IMR-90 (cell line): Measurements from ENCODE around the gene SLC4A1AP.

Source experiments
- FOS ChIP-seq: fragments of 150-350 bp; IDR thresholded peaks from 2 replicates; pipeline ENCODE4 v1.6.1; 2016; ENCODE audit warnings: low read depth, low read length
- POLR2A ChIP-seq: IDR thresholded peaks from 2 replicates; pipeline ENCODE4 v1.6.1; 2012; ENCODE audit warnings: mild to moderate bottlenecking, low read depth, low read length
- RAD21 ChIP-seq: IDR thresholded peaks from 2 replicates; pipeline ENCODE4 v1.6.1; 2012; ENCODE audit warnings: low read length, improper control_type of control experiment
- RCOR1 ChIP-seq: IDR thresholded peaks from 2 replicates; pipeline ENCODE4 v1.6.1; 2012; ENCODE audit warnings: mild to moderate bottlenecking, low read length, improper control_type of control experiment; ENCODE audit not compliant: insufficient replicate concordance
- RFX5 ChIP-seq: IDR thresholded peaks from 2 replicates; pipeline ENCODE4 v1.8.0; 2012; ENCODE audit warnings: low read depth, mild to moderate bottlenecking, low read length, moderate library complexity
- SMC3 ChIP-seq: fragments of 150-350 bp; IDR thresholded peaks from 2 replicates; pipeline ENCODE4 v1.6.1; 2016; ENCODE audit warnings: low read depth, mild to moderate bottlenecking, antibody characterized with exemption, low read length, moderate library complexity
- TF ChIP-seq, protein P1 (sequence below): conservative IDR thresholded peaks from 2 replicates; pipeline ENCODE4 v1.5.1; 2012; ENCODE audit warnings: mild to moderate bottlenecking, low read depth, low read length, improper control_type of control experiment
- TF ChIP-seq, protein P2 (sequence below): fragments of 150-350 bp; IDR thresholded peaks from 2 replicates; pipeline ENCODE4 v1.6.1; 2017; ENCODE audit warnings: mild to moderate bottlenecking, antibody characterized with exemption, low read length, low read depth

DNA sequence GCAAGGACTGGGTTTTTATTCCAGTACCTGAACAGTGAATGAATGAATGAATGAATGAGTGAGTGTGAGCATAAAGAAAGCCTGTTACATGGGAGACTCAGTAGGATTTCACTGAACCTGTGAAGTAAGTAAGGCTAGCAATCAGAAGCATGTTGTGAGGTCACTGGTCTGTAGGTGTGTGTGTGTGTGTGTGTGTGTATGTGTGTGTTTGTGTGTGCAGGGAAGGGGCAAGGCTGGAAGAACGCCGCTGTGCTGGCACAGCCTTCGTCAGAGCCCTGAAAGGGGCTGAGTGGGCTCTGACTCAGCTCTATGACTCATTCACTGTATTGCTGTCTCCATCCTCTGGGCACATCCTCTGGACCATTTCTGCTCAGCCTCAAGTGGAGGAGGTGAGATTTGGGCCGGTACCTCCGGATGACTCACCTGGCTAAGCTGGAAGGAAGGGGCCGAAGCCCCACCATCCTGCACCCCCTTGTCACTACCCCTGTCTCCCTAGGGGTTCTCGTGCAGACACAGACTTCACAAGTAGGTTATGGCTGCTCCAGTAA, 56.4 kb downstream of the SLC4A1AP start:
- TF ChIP-seq, protein P1, sequence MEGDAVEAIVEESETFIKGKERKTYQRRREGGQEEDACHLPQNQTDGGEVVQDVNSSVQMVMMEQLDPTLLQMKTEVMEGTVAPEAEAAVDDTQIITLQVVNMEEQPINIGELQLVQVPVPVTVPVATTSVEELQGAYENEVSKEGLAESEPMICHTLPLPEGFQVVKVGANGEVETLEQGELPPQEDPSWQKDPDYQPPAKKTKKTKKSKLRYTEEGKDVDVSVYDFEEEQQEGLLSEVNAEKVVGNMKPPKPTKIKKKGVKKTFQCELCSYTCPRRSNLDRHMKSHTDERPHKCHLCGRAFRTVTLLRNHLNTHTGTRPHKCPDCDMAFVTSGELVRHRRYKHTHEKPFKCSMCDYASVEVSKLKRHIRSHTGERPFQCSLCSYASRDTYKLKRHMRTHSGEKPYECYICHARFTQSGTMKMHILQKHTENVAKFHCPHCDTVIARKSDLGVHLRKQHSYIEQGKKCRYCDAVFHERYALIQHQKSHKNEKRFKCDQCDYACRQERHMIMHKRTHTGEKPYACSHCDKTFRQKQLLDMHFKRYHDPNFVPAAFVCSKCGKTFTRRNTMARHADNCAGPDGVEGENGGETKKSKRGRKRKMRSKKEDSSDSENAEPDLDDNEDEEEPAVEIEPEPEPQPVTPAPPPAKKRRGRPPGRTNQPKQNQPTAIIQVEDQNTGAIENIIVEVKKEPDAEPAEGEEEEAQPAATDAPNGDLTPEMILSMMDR, result no peak
- TF ChIP-seq FOS (peak; percentile 100), RFX5 (no peak), RCOR1 (peak; percentile 81), POLR2A (no peak), SMC3 (no peak), RAD21 (no peak)
- TF ChIP-seq, protein P2, sequence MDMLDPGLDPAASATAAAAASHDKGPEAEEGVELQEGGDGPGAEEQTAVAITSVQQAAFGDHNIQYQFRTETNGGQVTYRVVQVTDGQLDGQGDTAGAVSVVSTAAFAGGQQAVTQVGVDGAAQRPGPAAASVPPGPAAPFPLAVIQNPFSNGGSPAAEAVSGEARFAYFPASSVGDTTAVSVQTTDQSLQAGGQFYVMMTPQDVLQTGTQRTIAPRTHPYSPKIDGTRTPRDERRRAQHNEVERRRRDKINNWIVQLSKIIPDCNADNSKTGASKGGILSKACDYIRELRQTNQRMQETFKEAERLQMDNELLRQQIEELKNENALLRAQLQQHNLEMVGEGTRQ, result no peak
